GM10266 (cell line): ENCODE results near the gene EPHA2.

ENCODE experiments used
- DNase-seq: peaks from one replicate; pipeline ENCODE4 v3.0.0; 2012; ENCODE audit errors: extremely low spot score
- TF ChIP-seq, protein P1 (sequence below): IDR thresholded peaks from 2 replicates; pipeline ENCODE4 v1.5.1; 2012; ENCODE audit warnings: mild to moderate bottlenecking, low read depth; ENCODE audit not compliant: control insufficient read depth, insufficient read depth; ENCODE audit errors: missing control alignments

EPHA2 gene

DNA sequence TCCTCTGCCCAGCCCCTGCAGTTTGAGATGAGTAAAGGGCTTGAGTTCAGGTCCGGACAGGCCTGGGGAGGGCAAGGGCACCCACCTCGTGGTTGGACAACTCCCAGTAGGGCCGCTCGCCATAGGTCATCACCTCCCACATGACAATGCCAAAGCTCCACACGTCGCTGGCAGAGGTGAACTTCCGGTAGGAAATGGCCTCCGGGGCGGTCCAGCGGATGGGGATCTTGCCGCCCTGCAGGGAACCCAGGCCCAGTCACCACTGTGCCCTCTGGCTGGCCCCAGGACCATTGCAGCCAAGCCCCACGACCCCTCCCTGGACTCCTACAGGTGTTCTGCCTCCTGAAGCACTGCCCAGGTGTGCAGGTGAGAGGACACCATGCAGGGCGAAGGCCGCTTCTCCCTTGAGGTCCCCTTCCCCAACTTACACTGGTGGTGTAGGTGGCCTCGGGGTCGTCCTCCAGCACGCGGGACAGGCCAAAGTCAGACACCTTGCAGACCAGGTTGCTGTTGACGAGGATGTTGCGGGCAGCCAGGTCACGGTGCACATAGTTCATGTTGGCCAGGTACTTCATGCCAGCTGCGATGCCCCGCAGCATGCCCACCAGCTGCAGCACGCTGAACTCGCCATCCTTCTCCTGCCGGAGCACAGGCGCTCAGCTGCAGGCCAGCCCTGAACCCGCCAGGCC is 24.1 kb downstream of the EPHA2 start:
- no peak for DNase-seq
- TF ChIP-seq, protein P1, sequence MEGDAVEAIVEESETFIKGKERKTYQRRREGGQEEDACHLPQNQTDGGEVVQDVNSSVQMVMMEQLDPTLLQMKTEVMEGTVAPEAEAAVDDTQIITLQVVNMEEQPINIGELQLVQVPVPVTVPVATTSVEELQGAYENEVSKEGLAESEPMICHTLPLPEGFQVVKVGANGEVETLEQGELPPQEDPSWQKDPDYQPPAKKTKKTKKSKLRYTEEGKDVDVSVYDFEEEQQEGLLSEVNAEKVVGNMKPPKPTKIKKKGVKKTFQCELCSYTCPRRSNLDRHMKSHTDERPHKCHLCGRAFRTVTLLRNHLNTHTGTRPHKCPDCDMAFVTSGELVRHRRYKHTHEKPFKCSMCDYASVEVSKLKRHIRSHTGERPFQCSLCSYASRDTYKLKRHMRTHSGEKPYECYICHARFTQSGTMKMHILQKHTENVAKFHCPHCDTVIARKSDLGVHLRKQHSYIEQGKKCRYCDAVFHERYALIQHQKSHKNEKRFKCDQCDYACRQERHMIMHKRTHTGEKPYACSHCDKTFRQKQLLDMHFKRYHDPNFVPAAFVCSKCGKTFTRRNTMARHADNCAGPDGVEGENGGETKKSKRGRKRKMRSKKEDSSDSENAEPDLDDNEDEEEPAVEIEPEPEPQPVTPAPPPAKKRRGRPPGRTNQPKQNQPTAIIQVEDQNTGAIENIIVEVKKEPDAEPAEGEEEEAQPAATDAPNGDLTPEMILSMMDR: no peak

DNA sequence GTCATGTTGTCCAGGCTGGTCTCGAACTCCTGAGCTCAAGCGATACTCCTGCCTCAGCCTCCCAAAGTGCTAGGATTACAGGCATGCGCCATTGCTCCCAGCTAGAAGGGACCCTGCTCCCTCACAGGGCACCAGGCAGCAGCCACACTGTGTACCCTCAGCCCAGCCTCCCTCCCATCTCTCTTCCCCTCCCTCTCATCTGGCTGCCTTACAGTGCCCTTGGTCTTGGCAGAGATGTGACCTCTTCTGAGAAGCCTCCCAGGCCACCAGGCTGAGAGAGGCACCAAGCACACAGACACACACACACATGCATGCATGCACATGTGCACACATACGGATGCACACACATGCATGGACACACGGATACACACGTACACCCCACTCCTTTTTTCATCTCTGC is 25.0 kb downstream of the EPHA2 start:
- TF ChIP-seq, protein P1: no peak
- no peak for DNase-seq

DNA sequence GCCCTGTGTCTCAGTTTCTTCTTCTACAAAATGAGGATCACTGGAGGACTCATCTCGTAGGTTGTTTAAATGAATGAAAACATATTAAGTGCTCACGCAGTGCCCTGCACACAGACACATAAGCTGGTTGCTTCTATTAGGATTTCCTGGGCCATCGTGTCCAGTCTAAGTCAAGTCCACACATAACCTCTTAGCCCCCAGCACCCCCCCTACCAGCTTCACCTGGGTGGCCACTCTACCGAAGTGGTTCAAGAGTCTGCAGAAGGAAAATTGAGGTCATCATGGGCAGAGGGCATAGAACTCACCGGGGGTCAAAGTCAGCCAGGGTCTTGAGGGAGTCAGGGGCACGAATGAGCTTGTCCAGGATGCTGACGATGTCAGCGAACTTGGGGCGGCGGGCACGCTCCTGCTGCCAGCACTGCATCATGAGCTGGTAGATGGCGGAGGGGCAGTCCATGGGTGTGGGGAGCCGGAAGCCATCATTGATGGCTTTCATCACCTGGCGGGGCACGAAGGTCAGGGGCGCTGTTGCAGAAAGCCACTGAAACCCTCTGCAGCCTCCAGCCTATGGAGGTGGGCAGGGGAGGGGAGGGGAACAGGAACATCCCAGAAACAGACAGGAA is 25.8 kb downstream of the EPHA2 start:
- TF ChIP-seq, protein P1: no peak

DNA sequence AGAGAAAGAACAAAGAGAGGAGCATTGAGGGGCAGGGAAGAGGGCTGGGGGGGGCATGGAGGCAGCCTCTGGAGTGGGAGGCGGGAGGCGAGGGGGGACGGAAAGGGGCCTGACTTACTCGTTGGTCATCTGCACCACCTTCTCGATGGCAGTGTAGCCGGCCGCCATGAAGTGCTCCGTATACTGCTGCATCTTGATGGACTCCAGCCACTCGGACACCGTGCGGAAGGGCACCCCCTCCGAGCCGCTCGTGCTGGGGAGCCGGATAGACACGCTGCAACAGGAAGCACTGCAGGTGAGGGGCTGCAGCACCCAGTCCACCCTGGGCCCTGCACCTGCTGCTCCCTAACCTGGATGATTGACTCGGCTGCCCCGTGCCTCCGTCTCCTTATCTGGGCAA is 26.6 kb downstream of the EPHA2 start:
- TF ChIP-seq, protein P1: no peak
- no peak for DNase-seq

More for the DNA sequence above, 25.8 kb downstream of the EPHA2 start:
- no peak for DNase-seq

DNA sequence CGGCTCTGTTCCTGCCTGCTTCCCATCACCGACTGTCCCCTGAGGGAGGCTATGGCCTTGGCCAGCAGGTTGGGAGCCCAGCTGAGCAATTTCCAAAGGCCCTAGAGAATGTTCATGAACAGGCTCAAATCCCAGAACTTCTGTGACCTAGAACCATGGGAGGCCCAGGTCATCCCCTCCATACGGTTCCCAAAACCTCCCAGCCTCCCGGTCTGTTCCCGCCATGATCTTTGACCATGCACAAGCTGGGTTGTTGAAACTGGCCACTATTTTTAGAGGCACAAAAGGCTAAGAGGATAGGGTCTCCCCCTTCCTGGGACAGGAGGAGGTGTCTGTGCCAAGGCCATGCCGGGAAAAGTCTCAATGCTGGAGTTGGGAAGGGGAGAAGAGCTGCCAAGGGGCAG is 27.5 kb downstream of the EPHA2 start:
- TF ChIP-seq, protein P1: no peak

DNA sequence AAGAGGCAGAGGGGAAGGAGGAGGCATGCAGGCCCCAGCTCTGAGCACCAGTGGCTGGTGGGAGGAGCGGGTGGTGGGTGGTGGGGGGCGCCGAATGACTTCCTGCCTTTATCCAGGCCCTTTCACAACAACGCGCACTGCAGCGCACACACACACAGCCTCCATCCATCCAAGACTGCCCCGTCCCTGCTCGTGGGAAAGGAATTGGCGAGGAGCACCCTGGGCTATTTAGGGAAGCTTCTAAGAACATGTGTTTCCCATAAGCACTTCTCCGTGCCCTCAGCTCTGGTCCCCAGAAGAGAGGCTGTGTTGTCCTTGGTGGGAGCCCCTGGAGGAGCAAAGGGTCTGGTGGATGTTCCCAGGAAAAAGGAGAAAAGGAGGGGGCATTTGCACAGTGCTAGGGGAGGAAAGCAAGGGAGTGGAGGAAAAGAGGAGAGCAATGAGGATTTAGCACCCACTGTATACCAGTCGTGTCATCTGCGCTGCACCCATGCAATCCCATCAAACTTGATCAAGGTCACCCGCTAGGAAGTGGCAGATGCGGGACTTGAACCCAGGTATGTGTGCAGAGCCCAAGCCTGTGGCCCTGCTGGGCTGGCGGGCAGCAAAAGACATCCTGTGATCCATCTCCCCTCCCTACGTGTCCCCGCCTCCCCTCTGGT is 28.1 kb downstream of the EPHA2 start:
- TF ChIP-seq, protein P1: no peak
- DNase-seq: no peak

More for the DNA sequence above, 27.5 kb downstream of the EPHA2 start:
- no peak for DNase-seq

DNA sequence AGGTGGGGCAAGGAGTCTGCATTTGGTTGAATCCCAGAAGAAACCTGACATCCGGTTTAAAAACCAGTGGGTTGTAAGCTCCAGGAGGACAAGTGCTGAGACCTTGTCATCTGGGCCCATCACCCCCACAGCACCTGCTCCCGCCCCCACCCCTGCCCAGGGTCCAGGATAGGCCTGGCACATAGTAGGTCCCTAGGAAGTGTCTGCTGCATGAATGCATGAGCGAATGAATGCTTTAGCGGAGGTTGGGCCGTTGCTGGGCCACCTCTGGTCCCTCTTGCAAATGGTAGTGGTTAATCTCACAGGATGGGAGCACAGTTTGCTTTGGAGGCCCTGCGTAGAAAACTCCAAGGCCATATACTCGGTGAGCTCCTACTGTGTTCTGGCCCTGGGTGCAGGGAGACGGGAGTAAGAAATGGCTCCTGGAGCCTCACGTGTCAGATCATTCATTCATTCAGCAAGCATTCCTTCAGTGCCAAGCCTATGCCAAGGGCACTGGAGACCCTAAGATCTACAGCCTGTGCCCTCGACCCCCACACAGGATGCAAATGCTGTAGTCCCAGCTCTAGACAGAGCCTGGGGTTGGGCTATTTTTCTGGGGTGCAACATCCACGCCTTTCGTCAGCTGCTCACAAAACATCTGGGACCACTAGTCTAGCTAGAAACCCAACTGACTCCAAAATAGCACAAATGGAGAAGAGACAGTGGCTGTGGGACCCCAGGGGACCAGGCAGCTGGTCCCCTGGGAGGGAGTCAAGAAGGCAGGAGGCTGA is 28.9 kb downstream of the EPHA2 start:
- TF ChIP-seq, protein P1: no peak
- no peak for DNase-seq
